ENCODE results near the gene RRP7A. TPM values are rescaled to one million over a fixed set of nuclear protein-coding genes. Genes with fewer than 3 reads are reported as not detected.
A peak's percentile ranks its signal among the peaks of the same experiment; 100 is the strongest.

RRP7A gene
- total and polyA plus RNA-seq, 2 of the 13 experiments (the other 11 are each of a cell fraction or from before 2014, with no cell fraction given): 15.3 to 41.6 TPM

GRCh38 chr22:42536166-42536565 is 16.6 kb upstream of the RRP7A start (continued):
- TF ChIP-seq TFDP1 (CRISPR knock-in tag; IDR thresholded peaks at IDR 0.05; ENCODE audit: borderline replicate concordance) (peak; percentile 50; the same call in 1 of the 2 replicates), CREB3 (CRISPR knock-in tag; IDR thresholded peaks at IDR 0.05) (0 out of 2 replicates have a peak, but pooled peaks have one; percentile 50), SMARCC2 (IDR thresholded peaks at IDR 0.05) (no peak), ZBTB25 (CRISPR knock-in tag; IDR thresholded peaks at IDR 0.05) (no peak), ZNF484 (CRISPR knock-in tag; IDR thresholded peaks at IDR 0.05; ENCODE audit: borderline replicate concordance, low read depth) (no peak), CENPT (CRISPR knock-in tag; IDR thresholded peaks at IDR 0.05; ENCODE audit: low read depth) (no peak), ZBTB10 (CRISPR knock-in tag; IDR thresholded peaks at IDR 0.05; ENCODE audit: borderline replicate concordance) (peak; percentile 67; the same call in 1 of the 2 replicates), RARA (CRISPR knock-in tag; IDR thresholded peaks at IDR 0.05) (peak; percentile 62), ZFP41 (CRISPR knock-in tag; IDR thresholded peaks at IDR 0.05; ENCODE audit: borderline replicate concordance) (0 out of 2 replicates have a peak, but pooled peaks have one; percentile 49), MLXIP (CRISPR knock-in tag; IDR thresholded peaks at IDR 0.05; ENCODE audit: borderline replicate concordance) (0 out of 2 replicates have a peak, but pooled peaks have one; percentile 44), ETS1 (CRISPR knock-in tag; IDR thresholded peaks at IDR 0.05) (0 out of 2 replicates have a peak, but pooled peaks have one; percentile 35), RAD51 (IDR thresholded peaks at IDR 0.05; ENCODE audit: borderline replicate concordance) (no peak), ZBED4 (CRISPR knock-in tag; IDR thresholded peaks at IDR 0.05; ENCODE audit: borderline replicate concordance) (no peak), ZNF430 (CRISPR knock-in tag; IDR thresholded peaks at IDR 0.05) (peak; percentile 51; the same call in 1 of the 2 replicates)
